Neural cell (in vitro differentiated cells): ENCODE measurements around the gene KXD1. TPM values are rescaled to one million over a fixed set of nuclear protein-coding genes. Genes with fewer than 3 reads are reported as not detected.

Source experiments
- H2AFZ ChIP-seq: fragments of 200-600, 300-800 bp; sonication (generic), shearing (Covaris generic); 2 replicates; pipeline ENCODE4 v1.6.0; 2014; ENCODE audit warnings: low read depth, mild to moderate bottlenecking, antibody characterized with exemption, low read length, moderate library complexity
- H3F3A ChIP-seq: fragments of 200-600 bp; shearing (Covaris generic); 2 replicates; pipeline ENCODE4 v1.6.1; 2016; ENCODE audit warnings: mild to moderate bottlenecking, moderate library complexity, mixed read lengths, antibody characterized with exemption, low read length; ENCODE audit not compliant: insufficient read depth, poor library complexity, severe bottlenecking
- H3K27ac ChIP-seq: fragments of 200-600, 300-800 bp; sonication (generic), shearing (Covaris generic); 2 replicates; pipeline ENCODE4 v1.5.1; 2014; ENCODE audit warnings: mild to moderate bottlenecking, low read length, moderate library complexity
- H3K27me3 ChIP-seq: fragments of 300-800, 200-600 bp; sonication (generic), shearing (Covaris generic); 2 replicates; pipeline ENCODE4 v1.6.0; 2014; ENCODE audit warnings: mild to moderate bottlenecking, low read depth, low read length, moderate library complexity; ENCODE audit not compliant: insufficient read depth
- H3K36me3 ChIP-seq: fragments of 300-800, 200-600 bp; sonication (generic), shearing (Covaris generic); 2 replicates; pipeline ENCODE4 v1.5.1; 2014; ENCODE audit warnings: mild to moderate bottlenecking, antibody characterized with exemption, low read length, moderate library complexity; ENCODE audit not compliant: insufficient read depth
- H3K4me2 ChIP-seq: fragments of 300-800, 200-600 bp; sonication (generic), shearing (Covaris generic); 2 replicates; pipeline ENCODE4 v1.6.0; 2014; ENCODE audit warnings: mild to moderate bottlenecking, low read length
- H3K4me3 ChIP-seq: fragments of 300-800, 200-600 bp; sonication (generic), shearing (Covaris generic); 2 replicates; pipeline ENCODE4 v1.5.1; 2014; ENCODE audit warnings: mild to moderate bottlenecking, low read length, moderate library complexity
- H3K79me2 ChIP-seq: fragments of 200-600 bp; shearing (Covaris generic); replicated peaks from 2 replicates; pipeline ENCODE4 v1.6.0; 2014; ENCODE audit warnings: mild to moderate bottlenecking, low read length, moderate library complexity; ENCODE audit not compliant: insufficient read depth
- H3K9ac ChIP-seq: fragments of 300-800, 200-600 bp; sonication (generic), shearing (Covaris generic); 2 replicates; pipeline ENCODE4 v1.6.1; 2016; ENCODE audit warnings: mild to moderate bottlenecking, low read length, mixed read lengths
- H3K9me2 ChIP-seq: fragments of 200-600 bp; shearing (Covaris generic); 2 replicates; pipeline ENCODE4 v1.6.1; 2016; ENCODE audit warnings: mild to moderate bottlenecking, low read length, mixed read lengths; ENCODE audit not compliant: insufficient read depth
- H3K9me3 ChIP-seq: fragments of 200-600, 300-800 bp; sonication (generic), shearing (Covaris generic); 2 replicates; pipeline ENCODE4 v1.6.1; 2016; ENCODE audit warnings: mild to moderate bottlenecking, mixed run types, low read length, moderate library complexity, mixed read lengths
- H4K20me1 ChIP-seq: fragments of 200-600 bp; shearing (Covaris generic); 2 replicates; pipeline ENCODE4 v1.6.1; 2016; ENCODE audit warnings: mild to moderate bottlenecking, mixed run types; ENCODE audit not compliant: insufficient read depth
- EP300 ChIP-seq: fragments of 450-650 bp; conservative IDR thresholded peaks from 2 replicates; pipeline ENCODE4 v1.6.1; 2014; ENCODE audit warnings: antibody characterized with exemption, mild to moderate bottlenecking, moderate library complexity; ENCODE audit not compliant: poor library complexity, severe bottlenecking
- EZH2 ChIP-seq: fragments of 200-600, 300-800 bp; shearing (Covaris generic), sonication (generic); IDR thresholded peaks from 2 replicates; pipeline ENCODE4 v1.6.1; 2014; ENCODE audit warnings: antibody characterized with exemption, low read length, borderline replicate concordance, mild to moderate bottlenecking; ENCODE audit not compliant: insufficient read depth, poor library complexity, severe bottlenecking
- MXI1 ChIP-seq: fragments of 450-650 bp; conservative IDR thresholded peaks from 2 replicates; pipeline ENCODE4 v1.6.1; 2014; ENCODE audit warnings: antibody characterized with exemption, mild to moderate bottlenecking; ENCODE audit not compliant: poor library complexity, severe bottlenecking
- POLR2AphosphoS5 ChIP-seq: IDR thresholded peaks from 2 replicates; pipeline ENCODE4 v1.6.1; 2012
- RAD21 ChIP-seq: fragments of 450-650 bp; conservative IDR thresholded peaks from 2 replicates; pipeline ENCODE4 v1.6.1; 2014; ENCODE audit warnings: antibody characterized with exemption, mild to moderate bottlenecking, moderate library complexity
- REST ChIP-seq: IDR thresholded peaks from 2 replicates; pipeline ENCODE4 v1.6.1; 2012; ENCODE audit warnings: borderline replicate concordance
- SMC3 ChIP-seq: fragments of 450-650 bp; conservative IDR thresholded peaks from 2 replicates; pipeline ENCODE4 v1.6.1; 2014; ENCODE audit warnings: antibody characterized with exemption, mild to moderate bottlenecking, moderate library complexity; ENCODE audit not compliant: poor library complexity
- TAF1 ChIP-seq: IDR thresholded peaks from 2 replicates; pipeline ENCODE4 v1.6.1; 2012; ENCODE audit warnings: low read depth
- polyA plus RNA-seq: library from polyadenylated mRNA; depleted of rRNA; stranded (reverse); fragments of >200 nt; gene quantifications from 2 replicates; pipeline ENCODE4 v1.2.3, GENCODE V29; 2014
- TF ChIP-seq, protein P1 (sequence below): fragments of 450-650 bp; IDR thresholded peaks from 2 replicates; pipeline ENCODE4 v1.5.1; 2014; ENCODE audit warnings: antibody characterized with exemption, mild to moderate bottlenecking, moderate library complexity; ENCODE audit not compliant: poor library complexity, severe bottlenecking

Gene KXD1
- polyA plus RNA-seq, 1 donor from 2014 or later, result 55.8 TPM

DNA sequence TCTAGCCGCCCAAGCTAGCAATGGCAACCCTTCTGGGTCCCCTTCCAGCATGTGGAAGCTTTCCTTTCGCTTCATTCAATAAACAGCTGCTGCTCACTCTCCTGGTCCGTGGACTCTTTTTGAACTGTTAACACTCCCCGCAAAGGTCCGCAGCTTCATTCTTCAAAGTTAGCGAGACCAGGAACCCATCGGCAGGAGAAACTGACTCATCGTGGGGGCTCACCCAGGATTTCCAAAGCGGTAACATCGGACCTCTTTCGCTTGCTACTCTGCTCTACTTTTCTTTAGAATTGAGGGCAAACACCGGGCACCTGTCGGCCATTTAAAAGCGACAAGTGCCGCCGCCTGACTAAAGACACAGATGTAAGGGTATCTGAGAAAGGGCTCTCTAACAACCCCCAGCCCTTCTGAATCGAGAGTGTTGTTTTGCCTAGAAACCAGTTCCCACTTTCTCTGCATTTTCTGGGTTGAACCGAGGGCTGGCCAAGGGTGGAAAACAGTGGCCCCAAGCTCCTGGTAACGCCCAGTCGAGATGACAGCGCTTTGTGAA lies 19.8 kb downstream of the KXD1 start:
- Histone ChIP-seq H3F3A (no peaks in the 10 kb centered on the region), H3K4me2 (no peak overlapping the region), H3K4me3 (no peak overlapping the region), H3K79me2 (peaks cover 7% of the 10 kb centered on the region), H4K20me1 (no peaks in the 10 kb centered on the region), H2AFZ (no peak overlapping the region), H3K9me3 (no peaks in the 10 kb centered on the region), H3K9ac (no peak overlapping the region), H3K27me3 (no peaks in the 10 kb centered on the region), H3K9me2 (no peaks in the 10 kb centered on the region), H3K27ac (no peak overlapping the region), H3K36me3 (no peaks in the 10 kb centered on the region)
- TF ChIP-seq TAF1 (no peak), SMC3 (no peak), MXI1 (no peak), REST (no peak), EP300 (no peak), POLR2AphosphoS5 (no peak), EZH2 (no peak), RAD21 (no peak)
- TF ChIP-seq, protein P1, sequence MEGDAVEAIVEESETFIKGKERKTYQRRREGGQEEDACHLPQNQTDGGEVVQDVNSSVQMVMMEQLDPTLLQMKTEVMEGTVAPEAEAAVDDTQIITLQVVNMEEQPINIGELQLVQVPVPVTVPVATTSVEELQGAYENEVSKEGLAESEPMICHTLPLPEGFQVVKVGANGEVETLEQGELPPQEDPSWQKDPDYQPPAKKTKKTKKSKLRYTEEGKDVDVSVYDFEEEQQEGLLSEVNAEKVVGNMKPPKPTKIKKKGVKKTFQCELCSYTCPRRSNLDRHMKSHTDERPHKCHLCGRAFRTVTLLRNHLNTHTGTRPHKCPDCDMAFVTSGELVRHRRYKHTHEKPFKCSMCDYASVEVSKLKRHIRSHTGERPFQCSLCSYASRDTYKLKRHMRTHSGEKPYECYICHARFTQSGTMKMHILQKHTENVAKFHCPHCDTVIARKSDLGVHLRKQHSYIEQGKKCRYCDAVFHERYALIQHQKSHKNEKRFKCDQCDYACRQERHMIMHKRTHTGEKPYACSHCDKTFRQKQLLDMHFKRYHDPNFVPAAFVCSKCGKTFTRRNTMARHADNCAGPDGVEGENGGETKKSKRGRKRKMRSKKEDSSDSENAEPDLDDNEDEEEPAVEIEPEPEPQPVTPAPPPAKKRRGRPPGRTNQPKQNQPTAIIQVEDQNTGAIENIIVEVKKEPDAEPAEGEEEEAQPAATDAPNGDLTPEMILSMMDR, result no peak

DNA sequence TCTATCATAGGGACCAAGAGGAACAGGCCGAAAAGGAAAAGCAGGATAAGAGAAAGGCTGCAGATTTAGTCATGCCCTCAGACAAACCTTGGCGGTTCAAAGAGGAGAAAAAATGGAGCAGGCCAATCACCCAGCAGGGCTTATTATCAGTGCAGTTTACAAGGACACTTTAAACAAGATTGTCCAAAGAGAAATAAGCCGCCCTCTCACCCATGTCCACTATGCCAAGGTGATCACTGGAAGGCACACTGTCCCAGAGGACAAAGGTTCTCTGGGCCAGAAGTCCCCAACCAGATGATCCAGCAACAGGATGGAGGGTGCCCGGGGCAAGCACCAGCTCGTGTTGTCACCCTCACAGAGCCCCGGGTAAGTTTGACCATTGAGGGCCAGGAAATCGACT lies 22.6 kb downstream of the KXD1 start:
- Histone ChIP-seq H3K4me2 (no peak overlapping the region), H3K9me2 (no peaks in the 10 kb centered on the region), H3K4me3 (no peak overlapping the region), H3K9me3 (no peaks in the 10 kb centered on the region), H3K9ac (no peak overlapping the region), H3K79me2 (no peaks in the 10 kb centered on the region), H3K27me3 (no peaks in the 10 kb centered on the region), H3K36me3 (no peaks in the 10 kb centered on the region), H3K27ac (no peak overlapping the region), H4K20me1 (no peaks in the 10 kb centered on the region), H3F3A (no peaks in the 10 kb centered on the region), H2AFZ (no peak overlapping the region)
- TF ChIP-seq MXI1 (no peak), REST (no peak), POLR2AphosphoS5 (no peak), RAD21 (no peak), EZH2 (no peak), SMC3 (no peak), TAF1 (no peak), EP300 (no peak)
- TF ChIP-seq, protein P1, result no peak
